HepG2 (cell line): ENCODE measurements around the gene GCM1. TPM values are rescaled to one million over a fixed set of nuclear protein-coding genes. Genes with fewer than 3 reads are reported as not detected.

Experiments
- KDM6A ChIP-seq: IDR thresholded peaks from 2 replicates; pipeline ENCODE4 v1.6.1; 2016; ENCODE audit warnings: low read depth
- ZFP1 ChIP-seq: IDR thresholded peaks from 2 replicates; pipeline ENCODE4 v1.6.1; 2016
- ZNF280D ChIP-seq: sonication (generic); formaldehyde crosslinking; IDR thresholded peaks from 2 replicates; pipeline ENCODE4 v1.5.1; 2020; ENCODE audit warnings: mild to moderate bottlenecking, missing genetic modification reagents
- ZNF550 ChIP-seq: sonication (generic); formaldehyde crosslinking; IDR thresholded peaks from 2 replicates; pipeline ENCODE4 v1.4.0; 2020; ENCODE audit warnings: mild to moderate bottlenecking, missing genetic modification reagents, borderline replicate concordance
- ZNF616 ChIP-seq: sonication (generic); formaldehyde crosslinking; IDR thresholded peaks from 2 replicates; pipeline ENCODE4 v1.5.0; 2020; ENCODE audit warnings: low read depth, mild to moderate bottlenecking, missing genetic modification reagents
- ZNF629 ChIP-seq: sonication (generic); formaldehyde crosslinking; conservative IDR thresholded peaks from 2 replicates; pipeline ENCODE4 v1.5.0; 2020; ENCODE audit warnings: missing genetic modification reagents
- polyA plus RNA-seq, 8 experiments: library from polyadenylated mRNA; depleted of rRNA in 3 of 8; stranded (reverse) in 7 of 8; unstranded in 1 of 8; fragments of >200 nt; fragmentation: Illumina TruSeq in 4 of 8; extraction: Trizol in 4 of 8; gene quantifications; 2 replicates each; pipeline versions ENCODE4 v1.2.1 to v1.2.3, GENCODE V29; 2011 to 2016; ENCODE audit warnings: low read depth in 4 of 8, missing spikeins in 1 of 8, mixed read lengths in 1 of 8; ENCODE audit not compliant: insufficient read depth in 1 of 8
- total RNA-seq, 5 experiments: library from RNA; depleted of rRNA; stranded (reverse); fragments of >200 nt; fragmentation: Illumina TruSeq; extraction: Trizol; gene quantifications; 2 replicates each; pipeline ENCODE4 v1.2.3, GENCODE V29; 2016; ENCODE audit warnings: low read depth in 1 of 5
- TF ChIP-seq, protein P1 (sequence below): sonication (generic); formaldehyde crosslinking; IDR thresholded peaks from 2 replicates; pipeline ENCODE4 v1.9.0; 2021; ENCODE audit warnings: missing genetic modification reagents, mild to moderate bottlenecking, borderline replicate concordance
- TF ChIP-seq, protein P2 (sequence below): sonication (generic); formaldehyde crosslinking; IDR thresholded peaks from 2 replicates; pipeline ENCODE4 v1.5.0; 2020; ENCODE audit warnings: missing genetic modification reagents
- TF ChIP-seq, protein P3 (sequence below): IDR thresholded peaks from 2 replicates; pipeline ENCODE4 v1.6.1; 2016; ENCODE audit warnings: missing biosample characterization, missing genetic modification reagents, low read depth

GCM1 gene
- total and polyA plus RNA-seq, 2 of the 13 experiments (the other 11 are each of a cell fraction or from before 2014, with no cell fraction given) = 0.04 to 0.13 TPM

DNA sequence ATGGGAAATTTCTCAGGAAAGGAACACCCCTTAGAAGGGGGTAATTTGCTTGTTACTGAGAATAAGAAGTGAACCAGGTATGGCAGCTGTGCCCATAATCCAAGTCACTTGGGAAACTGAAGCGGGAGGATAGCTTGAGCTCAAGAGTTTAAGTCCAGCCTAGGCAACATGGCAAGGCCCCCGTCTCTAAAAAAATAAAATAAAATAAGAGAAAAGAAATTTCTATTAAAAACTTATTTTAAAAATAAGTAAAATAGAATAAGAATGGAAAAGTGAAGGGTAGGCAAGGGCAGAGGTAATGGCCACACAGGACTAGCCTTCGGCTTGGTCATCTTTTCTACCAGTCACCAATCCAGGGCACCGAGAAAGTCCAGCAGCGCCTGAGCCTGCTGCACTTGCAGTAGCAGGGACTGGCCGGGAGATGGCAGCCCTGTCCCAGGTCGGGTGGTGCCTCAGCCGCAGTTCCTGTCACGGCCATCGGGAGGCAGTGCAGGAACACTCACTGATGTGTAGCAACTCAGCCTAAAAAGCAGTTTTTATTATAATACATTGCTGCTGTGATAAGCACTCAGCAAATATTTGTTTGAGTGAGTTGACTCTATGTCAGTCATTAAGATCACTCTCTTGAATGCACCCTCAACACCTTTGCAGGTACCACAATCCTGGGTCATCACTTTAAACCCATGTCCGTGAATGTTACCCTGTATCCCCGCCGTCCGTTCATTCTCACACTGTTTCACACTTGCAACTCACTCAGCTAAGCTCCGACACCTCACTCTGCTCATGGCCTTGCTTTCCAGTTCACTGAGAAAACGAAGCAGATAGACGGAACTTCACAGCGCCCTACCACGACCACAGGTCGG, 23.2 kb upstream of the GCM1 start (continued):
- TF ChIP-seq ZNF550 (peak; percentile 11; the same call in 1 of the 2 replicates), ZNF629 (CRISPR knock-in tag) (no peak), ZNF616 (peak; percentile 81; the same call in 1 of the 2 replicates), KDM6A (CRISPR knock-in tag) (no peak), ZNF280D (0 out of 2 replicates have a peak, but pooled peaks have one; percentile 16), ZFP1 (CRISPR knock-in tag) (peak; percentile 65; the same call in 1 of the 2 replicates)
- TF ChIP-seq, protein P1, sequence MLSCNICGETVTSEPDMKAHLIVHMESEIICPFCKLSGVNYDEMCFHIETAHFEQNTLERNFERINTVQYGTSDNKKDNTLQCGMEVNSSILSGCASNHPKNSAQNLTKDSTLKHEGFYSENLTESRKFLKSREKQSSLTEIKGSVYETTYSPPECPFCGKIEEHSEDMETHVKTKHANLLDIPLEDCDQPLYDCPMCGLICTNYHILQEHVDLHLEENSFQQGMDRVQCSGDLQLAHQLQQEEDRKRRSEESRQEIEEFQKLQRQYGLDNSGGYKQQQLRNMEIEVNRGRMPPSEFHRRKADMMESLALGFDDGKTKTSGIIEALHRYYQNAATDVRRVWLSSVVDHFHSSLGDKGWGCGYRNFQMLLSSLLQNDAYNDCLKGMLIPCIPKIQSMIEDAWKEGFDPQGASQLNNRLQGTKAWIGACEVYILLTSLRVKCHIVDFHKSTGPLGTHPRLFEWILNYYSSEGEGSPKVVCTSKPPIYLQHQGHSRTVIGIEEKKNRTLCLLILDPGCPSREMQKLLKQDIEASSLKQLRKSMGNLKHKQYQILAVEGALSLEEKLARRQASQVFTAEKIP (CRISPR knock-in tag) = no peak
- TF ChIP-seq, protein P2, sequence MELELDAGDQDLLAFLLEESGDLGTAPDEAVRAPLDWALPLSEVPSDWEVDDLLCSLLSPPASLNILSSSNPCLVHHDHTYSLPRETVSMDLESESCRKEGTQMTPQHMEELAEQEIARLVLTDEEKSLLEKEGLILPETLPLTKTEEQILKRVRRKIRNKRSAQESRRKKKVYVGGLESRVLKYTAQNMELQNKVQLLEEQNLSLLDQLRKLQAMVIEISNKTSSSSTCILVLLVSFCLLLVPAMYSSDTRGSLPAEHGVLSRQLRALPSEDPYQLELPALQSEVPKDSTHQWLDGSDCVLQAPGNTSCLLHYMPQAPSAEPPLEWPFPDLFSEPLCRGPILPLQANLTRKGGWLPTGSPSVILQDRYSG (CRISPR knock-in tag) = no peak
- TF ChIP-seq, protein P3, sequence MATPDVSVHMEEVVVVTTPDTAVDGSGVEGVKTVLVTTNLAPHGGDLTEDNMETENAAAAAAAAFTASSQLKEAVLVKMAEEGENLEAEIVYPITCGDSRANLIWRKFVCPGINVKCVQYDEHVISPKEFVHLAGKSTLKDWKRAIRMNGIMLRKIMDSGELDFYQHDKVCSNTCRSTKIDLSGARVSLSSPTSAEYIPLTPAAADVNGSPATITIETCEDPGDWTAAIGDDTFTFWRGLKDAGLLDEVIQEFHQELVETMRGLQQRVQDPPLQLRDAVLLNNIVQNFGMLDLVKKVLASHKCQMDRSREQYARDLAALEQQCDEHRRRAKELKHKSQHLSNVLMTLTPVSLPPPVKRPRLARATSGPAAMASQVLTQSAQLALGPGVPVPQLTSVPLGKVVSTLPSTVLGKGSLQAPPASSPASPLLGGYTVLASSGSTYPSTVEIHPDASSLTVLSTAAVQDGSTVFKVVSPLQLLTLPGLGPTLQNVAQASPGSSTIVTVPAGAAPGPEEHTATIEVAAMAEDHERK (CRISPR knock-in tag) = no peak
